ENCODE data around the gene SCN8A. TPM values are rescaled to one million over a fixed set of nuclear protein-coding genes. Genes with fewer than 3 reads are reported as not detected.

The SCN8A gene
- total RNA-seq, 2 donors from 2014 or later: 7.6 to 10.4 TPM

DNA sequence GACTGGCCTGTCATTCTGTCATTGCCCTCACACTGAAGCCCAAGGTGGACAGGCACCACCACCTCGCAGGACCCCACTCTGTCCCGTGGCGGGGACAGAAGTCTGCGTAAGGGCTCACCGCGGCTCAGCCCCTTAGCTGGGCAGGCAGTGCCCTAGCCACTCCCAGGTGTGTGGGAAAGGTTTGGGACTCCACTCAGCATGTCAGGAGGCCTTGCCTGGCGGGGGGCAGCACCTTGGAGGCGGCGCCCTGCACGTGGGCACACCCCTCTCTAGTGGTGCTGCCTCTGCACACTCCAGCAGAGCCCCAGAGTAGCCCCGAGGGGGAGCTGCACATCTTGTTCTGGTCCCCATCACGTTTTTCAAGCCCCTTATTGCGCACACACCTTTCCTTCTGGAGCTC lies 221.8 kb downstream of the SCN8A start:
- 76% methylated on average over 12 of the region's 13 CpGs for WGBS
- H3K4me1 ChIP-seq (replicated peaks): no peaks in the 10 kb centered on the region
- no peaks in the 10 kb centered on the region for H3K27me3 ChIP-seq (replicated peaks; ENCODE audit: insufficient read depth)
- no peak overlapping the region for H3K4me3 ChIP-seq
- TF ChIP-seq CTCF (IDR thresholded peaks at IDR 0.05) (no peak), POLR2A (IDR thresholded peaks at IDR 0.05) (no peak), POLR2AphosphoS5 (IDR thresholded peaks at IDR 0.05) (no peak)
- H3K36me3 ChIP-seq: no peaks in the 10 kb centered on the region
- intact Hi-C loops (cut with DNase I): no loop called here
- no peak for DNase-seq (ENCODE audit: low spot score)
- no peaks in the 10 kb centered on the region for H3K9me3 ChIP-seq
- H3K27ac ChIP-seq: no peak overlapping the region

GRCh38 chr12:51813931-51814310 lies 222.9 kb downstream of the SCN8A start:
- H3K4me3 ChIP-seq: peak overlapping the region; percentile 31 to 45
- H3K36me3 ChIP-seq: no peaks in the 10 kb centered on the region
- H3K4me1 ChIP-seq (replicated peaks): no peaks in the 10 kb centered on the region
- H3K27ac ChIP-seq: peak overlapping the region in 1 of 2 donors; percentile 68
- DNase-seq (ENCODE audit: low spot score): no peak
- H3K27me3 ChIP-seq (replicated peaks; ENCODE audit: insufficient read depth): no peaks in the 10 kb centered on the region
- WGBS: 16% methylated on average over 17 of the region's 34 CpGs
- TF ChIP-seq CTCF (IDR thresholded peaks at IDR 0.05) (no peak), POLR2AphosphoS5 (IDR thresholded peaks at IDR 0.05) (no peak), POLR2A (IDR thresholded peaks at IDR 0.05) (no peak)
- no peaks in the 10 kb centered on the region for H3K9me3 ChIP-seq
- intact Hi-C loops (cut with DNase I): no loop called here

- Histone ChIP-seq H3K4me1 (replicated peaks) (no peaks in the 10 kb centered on the region), H3K4me3 (peak overlapping the region; percentile 31 to 45), H3K27me3 (replicated peaks; ENCODE audit: insufficient read depth) (no peaks in the 10 kb centered on the region), H3K27ac (peak overlapping the region; percentile 60 to 68), H3K9me3 (no peaks in the 10 kb centered on the region), H3K36me3 (no peaks in the 10 kb centered on the region)
- DNase-seq (ENCODE audit: low spot score): peak; percentile 41
- no peak for TF ChIP-seq POLR2A (IDR thresholded peaks at IDR 0.05)
- TF ChIP-seq POLR2AphosphoS5 (IDR thresholded peaks at IDR 0.05): no peak
- peak in 3 of 4 experiments; percentile 30 to 81 (median 64) for TF ChIP-seq CTCF (IDR thresholded peaks at IDR 0.05)
- WGBS: 12% methylated on average over 21 of the region's 100 CpGs
- intact Hi-C loops (cut with DNase I): no loop called here
Observed at GRCh38 chr12:51814311-51815088, 223.5 kb downstream of the SCN8A start.

- Histone ChIP-seq H3K4me1 (replicated peaks) (no peaks in the 10 kb centered on the region), H3K27ac (no peak overlapping the region), H3K9me3 (no peaks in the 10 kb centered on the region), H3K4me3 (no peak overlapping the region), H3K36me3 (no peaks in the 10 kb centered on the region), H3K27me3 (replicated peaks; ENCODE audit: insufficient read depth) (no peaks in the 10 kb centered on the region)
- no peak for TF ChIP-seq CTCF (IDR thresholded peaks at IDR 0.05)
- TF ChIP-seq POLR2A (IDR thresholded peaks at IDR 0.05): no peak
- no peak for TF ChIP-seq POLR2AphosphoS5 (IDR thresholded peaks at IDR 0.05)
- DNase-seq (ENCODE audit: low spot score): no peak
- intact Hi-C loops (cut with DNase I): no loop called here
- 95% methylated on average over 6 of the region's 6 CpGs for WGBS
Observed at GRCh38 chr12:51815571-51815970, 224.5 kb downstream of the SCN8A start.

Measured in prostate gland (tissue), 2 donors.